Measurements from ENCODE around the gene SMOC2. TPM values are rescaled to one million over a fixed set of nuclear protein-coding genes. Genes with fewer than 3 reads are reported as not detected.
A peak's percentile ranks its signal among the peaks of the same experiment; 100 is the strongest.

Gene SMOC2
- total and polyA plus RNA-seq, 4 donors, result 203 to 369 (median 266) TPM

- intact Hi-C loops (cut with DNase I), result no loop called here
- DNase-seq (no peak), ATAC-seq (ENCODE audit: low FRiP score) (no peak)
- WGBS, 2 donors, result 95 to 97% methylated on average over 4 of the region's 4 CpGs
- H3K27me3 ChIP-seq (ENCODE audit: control insufficient read depth in 1 of 2, insufficient read depth in 2 of 2, low read length in 1 of 2), result no peaks in the 10 kb centered on the region
- no peak overlapping the region for H3K27ac ChIP-seq (ENCODE audit: low read depth in 1 of 2, low read length in 2 of 2)
- H3K9me3 ChIP-seq (ENCODE audit: control insufficient read depth, low read length), result no peaks in the 10 kb centered on the region
- no peaks in the 10 kb centered on the region for H3K36me3 ChIP-seq (ENCODE audit: control insufficient read depth in 1 of 2, insufficient read depth in 2 of 2, low read length in 1 of 2)
- no peak overlapping the region for H3K4me3 ChIP-seq (ENCODE audit: low read length in 2 of 2)
- H3K4me1 ChIP-seq (ENCODE audit: control insufficient read depth in 1 of 2, insufficient read depth in 2 of 2, low read length in 2 of 2), result no peaks in the 10 kb centered on the region
Measured at GRCh38 chr6:168479421-168479820, 38.4 kb downstream of the SMOC2 start.

DNA sequence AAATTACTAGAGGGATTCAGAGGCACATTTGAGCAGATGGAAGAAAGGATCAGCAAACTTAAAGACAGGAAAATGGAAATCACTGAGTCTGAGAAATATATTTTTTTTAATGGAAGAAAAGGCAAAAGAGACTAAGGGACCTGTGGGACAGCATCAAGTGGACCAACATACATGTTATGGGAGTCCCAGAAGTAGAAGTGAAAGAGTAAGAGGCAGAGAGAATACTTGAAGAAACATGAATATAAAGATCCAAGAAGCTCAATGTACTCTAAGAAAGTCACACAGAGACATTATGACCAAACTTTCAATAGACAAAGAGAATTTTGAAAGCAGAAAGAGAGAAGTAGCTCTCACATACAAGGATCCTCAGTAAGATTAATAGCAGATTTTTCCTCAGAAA, 39.5 kb downstream of the SMOC2 start:
- Histone ChIP-seq H3K27me3 (ENCODE audit: control insufficient read depth in 1 of 2, insufficient read depth in 2 of 2, low read length in 1 of 2) (no peaks in the 10 kb centered on the region), H3K4me3 (ENCODE audit: low read length in 2 of 2) (peak overlapping the region in 1 of 2 donors; percentile 34), H3K4me1 (ENCODE audit: control insufficient read depth in 1 of 2, insufficient read depth in 2 of 2, low read length in 2 of 2) (no peaks in the 10 kb centered on the region), H3K9me3 (ENCODE audit: control insufficient read depth, low read length) (no peaks in the 10 kb centered on the region), H3K27ac (ENCODE audit: low read depth in 1 of 2, low read length in 2 of 2) (no peak overlapping the region), H3K36me3 (ENCODE audit: control insufficient read depth in 1 of 2, insufficient read depth in 2 of 2, low read length in 1 of 2) (no peaks in the 10 kb centered on the region)
- intact Hi-C loops (cut with DNase I), result no loop called here
- DNase-seq (no peak), ATAC-seq (ENCODE audit: low FRiP score) (no peak)

GRCh38 chr6:168485818-168486217, 44.8 kb downstream of the SMOC2 start:
- no peak overlapping the region for H3K4me3 ChIP-seq (ENCODE audit: low read length in 2 of 2)
- H3K9me3 ChIP-seq (ENCODE audit: control insufficient read depth, low read length), result no peaks in the 10 kb centered on the region
- WGBS, 2 donors, result 63 to 80% methylated on average over 5 of the region's 5 CpGs
- DNase-seq (no peak), ATAC-seq (ENCODE audit: low FRiP score) (no peak)
- H3K27ac ChIP-seq (ENCODE audit: low read depth in 1 of 2, low read length in 2 of 2), result no peak overlapping the region
- H3K36me3 ChIP-seq (ENCODE audit: control insufficient read depth in 1 of 2, insufficient read depth in 2 of 2, low read length in 1 of 2), result no peaks in the 10 kb centered on the region
- H3K4me1 ChIP-seq (ENCODE audit: control insufficient read depth in 1 of 2, insufficient read depth in 2 of 2, low read length in 2 of 2), result no peaks in the 10 kb centered on the region
- intact Hi-C loops (cut with DNase I), result no loop called here
- H3K27me3 ChIP-seq (ENCODE audit: control insufficient read depth in 1 of 2, insufficient read depth in 2 of 2, low read length in 1 of 2), result no peaks in the 10 kb centered on the region

GRCh38 chr6:168490757-168491156, 49.8 kb downstream of the SMOC2 start:
- Histone ChIP-seq H3K27ac (ENCODE audit: low read depth in 1 of 2, low read length in 2 of 2) (no peak overlapping the region), H3K9me3 (ENCODE audit: control insufficient read depth, low read length) (no peaks in the 10 kb centered on the region), H3K4me3 (ENCODE audit: low read length in 2 of 2) (no peak overlapping the region), H3K4me1 (ENCODE audit: control insufficient read depth in 1 of 2, insufficient read depth in 2 of 2, low read length in 2 of 2) (no peaks in the 10 kb centered on the region), H3K27me3 (ENCODE audit: control insufficient read depth in 1 of 2, insufficient read depth in 2 of 2, low read length in 1 of 2) (no peaks in the 10 kb centered on the region), H3K36me3 (ENCODE audit: control insufficient read depth in 1 of 2, insufficient read depth in 2 of 2, low read length in 1 of 2) (no peaks in the 10 kb centered on the region)
- intact Hi-C loops (cut with DNase I), result no loop called here
- DNase-seq (peak in 1 of 2 donors; percentile 61), ATAC-seq (ENCODE audit: low FRiP score) (no peak)
- 93 to 95% methylated on average over 8 of the region's 8 CpGs for WGBS, 2 donors

DNA sequence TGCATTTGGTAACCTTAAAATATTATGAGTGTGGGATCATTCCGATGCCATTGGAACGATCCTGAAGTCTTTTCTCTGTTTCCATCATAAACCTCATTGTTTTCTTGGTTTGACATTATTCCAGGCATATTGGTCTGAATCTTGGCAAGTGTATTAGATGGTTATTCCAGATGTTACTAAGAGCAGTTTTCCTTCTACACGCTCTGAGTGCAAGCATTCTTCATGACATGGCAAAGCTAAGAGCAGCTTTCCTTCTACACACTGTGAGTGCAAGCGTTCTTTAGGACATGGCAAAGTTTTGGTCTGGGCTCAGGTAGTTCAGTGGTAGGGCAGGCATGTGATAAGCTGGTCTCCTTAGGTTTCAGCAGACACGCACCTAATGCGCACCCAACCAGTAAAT, 53.0 kb downstream of the SMOC2 start:
- 34 to 39% methylated on average over 6 of the region's 6 CpGs for WGBS, 2 donors
- no peaks in the 10 kb centered on the region for H3K27me3 ChIP-seq (ENCODE audit: control insufficient read depth in 1 of 2, insufficient read depth in 2 of 2, low read length in 1 of 2)
- H3K27ac ChIP-seq (ENCODE audit: low read depth in 1 of 2, low read length in 2 of 2), result no peak overlapping the region
- H3K9me3 ChIP-seq (ENCODE audit: control insufficient read depth, low read length), result no peaks in the 10 kb centered on the region
- intact Hi-C loops (cut with DNase I), result no loop called here
- ATAC-seq (ENCODE audit: low FRiP score) (no peak), DNase-seq (no peak)
- no peaks in the 10 kb centered on the region for H3K36me3 ChIP-seq (ENCODE audit: control insufficient read depth in 1 of 2, insufficient read depth in 2 of 2, low read length in 1 of 2)
- H3K4me1 ChIP-seq (ENCODE audit: control insufficient read depth in 1 of 2, insufficient read depth in 2 of 2, low read length in 2 of 2), result no peaks in the 10 kb centered on the region
- no peak overlapping the region for H3K4me3 ChIP-seq (ENCODE audit: low read length in 2 of 2)

GRCh38 chr6:168494726-168495125, 53.7 kb downstream of the SMOC2 start:
- Histone ChIP-seq H3K27me3 (ENCODE audit: control insufficient read depth in 1 of 2, insufficient read depth in 2 of 2, low read length in 1 of 2) (no peaks in the 10 kb centered on the region), H3K27ac (ENCODE audit: low read depth in 1 of 2, low read length in 2 of 2) (no peak overlapping the region), H3K4me3 (ENCODE audit: low read length in 2 of 2) (no peak overlapping the region), H3K36me3 (ENCODE audit: control insufficient read depth in 1 of 2, insufficient read depth in 2 of 2, low read length in 1 of 2) (no peaks in the 10 kb centered on the region), H3K9me3 (ENCODE audit: control insufficient read depth, low read length) (no peaks in the 10 kb centered on the region), H3K4me1 (ENCODE audit: control insufficient read depth in 1 of 2, insufficient read depth in 2 of 2, low read length in 2 of 2) (no peaks in the 10 kb centered on the region)
- intact Hi-C loops (cut with DNase I), result no loop called here
- ATAC-seq (ENCODE audit: low FRiP score) (no peak), DNase-seq (peak in 1 of 2 donors; percentile 42)
- WGBS, 2 donors, result 94 to 96% methylated on average over 8 of the region's 8 CpGs

GRCh38 chr6:168495133-168495532, 54.1 kb downstream of the SMOC2 start:
- H3K27ac ChIP-seq (ENCODE audit: low read depth in 1 of 2, low read length in 2 of 2), result no peak overlapping the region
- H3K4me3 ChIP-seq (ENCODE audit: low read length in 2 of 2), result no peak overlapping the region
- no peaks in the 10 kb centered on the region for H3K9me3 ChIP-seq (ENCODE audit: control insufficient read depth, low read length)
- no peaks in the 10 kb centered on the region for H3K4me1 ChIP-seq (ENCODE audit: control insufficient read depth in 1 of 2, insufficient read depth in 2 of 2, low read length in 2 of 2)
- intact Hi-C loops (cut with DNase I), result no loop called here
- H3K27me3 ChIP-seq (ENCODE audit: control insufficient read depth in 1 of 2, insufficient read depth in 2 of 2, low read length in 1 of 2), result no peaks in the 10 kb centered on the region
- 95 to 97% methylated on average over 13 of the region's 13 CpGs for WGBS, 2 donors
- H3K36me3 ChIP-seq (ENCODE audit: control insufficient read depth in 1 of 2, insufficient read depth in 2 of 2, low read length in 1 of 2), result no peaks in the 10 kb centered on the region
- DNase-seq (peak in 1 of 2 donors; percentile 60), ATAC-seq (ENCODE audit: low FRiP score) (no peak)

GRCh38 chr6:168495636-168496035, 54.7 kb downstream of the SMOC2 start:
- 92 to 94% methylated on average over 16 of the region's 16 CpGs for WGBS, 2 donors
- intact Hi-C loops (cut with DNase I), result no loop called here
- ATAC-seq (ENCODE audit: low FRiP score), result no peak
- Histone ChIP-seq H3K27ac (ENCODE audit: low read depth in 1 of 2, low read length in 2 of 2) (no peak overlapping the region), H3K36me3 (ENCODE audit: control insufficient read depth in 1 of 2, insufficient read depth in 2 of 2, low read length in 1 of 2) (no peaks in the 10 kb centered on the region), H3K27me3 (ENCODE audit: control insufficient read depth in 1 of 2, insufficient read depth in 2 of 2, low read length in 1 of 2) (no peaks in the 10 kb centered on the region), H3K9me3 (ENCODE audit: control insufficient read depth, low read length) (no peaks in the 10 kb centered on the region), H3K4me1 (ENCODE audit: control insufficient read depth in 1 of 2, insufficient read depth in 2 of 2, low read length in 2 of 2) (no peaks in the 10 kb centered on the region), H3K4me3 (ENCODE audit: low read length in 2 of 2) (no peak overlapping the region)
- no peak for DNase-seq

- H3K27me3 ChIP-seq (ENCODE audit: control insufficient read depth in 1 of 2, insufficient read depth in 2 of 2, low read length in 1 of 2), result no peaks in the 10 kb centered on the region
- no peak overlapping the region for H3K4me3 ChIP-seq (ENCODE audit: low read length in 2 of 2)
- ATAC-seq (ENCODE audit: low FRiP score), result peak; percentile 4
- intact Hi-C loops (cut with DNase I), result no loop called here
- WGBS, 2 donors, result 71 to 75% methylated on average over 23 to 24 of the region's 24 CpGs
- H3K4me1 ChIP-seq (ENCODE audit: control insufficient read depth in 1 of 2, insufficient read depth in 2 of 2, low read length in 2 of 2), result no peaks in the 10 kb centered on the region
- H3K36me3 ChIP-seq (ENCODE audit: control insufficient read depth in 1 of 2, insufficient read depth in 2 of 2, low read length in 1 of 2), result no peaks in the 10 kb centered on the region
- no peak for DNase-seq
- H3K27ac ChIP-seq (ENCODE audit: low read depth in 1 of 2, low read length in 2 of 2), result no peak overlapping the region
- H3K9me3 ChIP-seq (ENCODE audit: control insufficient read depth, low read length), result no peaks in the 10 kb centered on the region
Measured at GRCh38 chr6:168496139-168496996, 55.4 kb downstream of the SMOC2 start.
